Epithelial cell of proximal tubule (primary cell): ENCODE measurements around the gene TUT4. TPM values are rescaled to one million over a fixed set of nuclear protein-coding genes. Genes with fewer than 3 reads are reported as not detected.

Experiments used
- DNase-seq: peaks from one replicate; pipeline ENCODE4 v3.0.0-alpha.2; 2011; ENCODE audit warnings: low read depth
- H3K4me3 ChIP-seq: 2 replicates; pipeline ENCODE4 v1.5.1; 2011; ENCODE audit warnings: low read depth, mild to moderate bottlenecking, low read length
- CTCF ChIP-seq: conservative IDR thresholded peaks from 2 replicates; pipeline ENCODE4 v1.5.1; 2012; ENCODE audit warnings: low read depth, mild to moderate bottlenecking, low read length
- total RNA-seq: library from RNA; depleted of rRNA; stranded (reverse); fragments of >200 nt; gene quantifications from 2 replicates; pipeline ENCODE4 v1.2.3, GENCODE V29; 2015

The TUT4 gene
- total RNA-seq, 1 donor from 2014 or later: 18.7 TPM

GRCh38 chr1:52461821-52462220 is 91.1 kb downstream of the TUT4 start:
- TF ChIP-seq CTCF: no peak
- no peak for DNase-seq
- H3K4me3 ChIP-seq: no peak overlapping the region

- TF ChIP-seq CTCF: no peak
- H3K4me3 ChIP-seq: no peak overlapping the region
- no peak for DNase-seq
Measured at GRCh38 chr1:52460694-52461093, 92.2 kb downstream of the TUT4 start.

GRCh38 chr1:52455686-52456085 is 97.2 kb downstream of the TUT4 start:
- no peak for DNase-seq
- no peak for TF ChIP-seq CTCF
- no peak overlapping the region for H3K4me3 ChIP-seq

GRCh38 chr1:52454779-52455178 is 98.1 kb downstream of the TUT4 start:
- TF ChIP-seq CTCF: no peak
- no peak for DNase-seq

GRCh38 chr1:52454127-52454526 is 98.8 kb downstream of the TUT4 start:
- no peak overlapping the region for H3K4me3 ChIP-seq
- no peak for TF ChIP-seq CTCF
- DNase-seq: no peak

More at GRCh38 chr1:52454779-52455178, 98.1 kb downstream of the TUT4 start:
- no peak overlapping the region for H3K4me3 ChIP-seq

- no peak for TF ChIP-seq CTCF
- DNase-seq: no peak
- H3K4me3 ChIP-seq: no peak overlapping the region
Measured at GRCh38 chr1:52444463-52444862, 108.4 kb downstream of the TUT4 start.

- DNase-seq: no peak
- no peak overlapping the region for H3K4me3 ChIP-seq
- no peak for TF ChIP-seq CTCF
Measured at GRCh38 chr1:52439976-52440375, 112.9 kb downstream of the TUT4 start.
